Measurements from ENCODE around the gene TMEM201.
"Not testable (repeated sequence)": the region's sequence is repeated elsewhere in the genome, so short reads cannot be mapped to it uniquely, and the experiment has no call there.

The TMEM201 gene

DNA sequence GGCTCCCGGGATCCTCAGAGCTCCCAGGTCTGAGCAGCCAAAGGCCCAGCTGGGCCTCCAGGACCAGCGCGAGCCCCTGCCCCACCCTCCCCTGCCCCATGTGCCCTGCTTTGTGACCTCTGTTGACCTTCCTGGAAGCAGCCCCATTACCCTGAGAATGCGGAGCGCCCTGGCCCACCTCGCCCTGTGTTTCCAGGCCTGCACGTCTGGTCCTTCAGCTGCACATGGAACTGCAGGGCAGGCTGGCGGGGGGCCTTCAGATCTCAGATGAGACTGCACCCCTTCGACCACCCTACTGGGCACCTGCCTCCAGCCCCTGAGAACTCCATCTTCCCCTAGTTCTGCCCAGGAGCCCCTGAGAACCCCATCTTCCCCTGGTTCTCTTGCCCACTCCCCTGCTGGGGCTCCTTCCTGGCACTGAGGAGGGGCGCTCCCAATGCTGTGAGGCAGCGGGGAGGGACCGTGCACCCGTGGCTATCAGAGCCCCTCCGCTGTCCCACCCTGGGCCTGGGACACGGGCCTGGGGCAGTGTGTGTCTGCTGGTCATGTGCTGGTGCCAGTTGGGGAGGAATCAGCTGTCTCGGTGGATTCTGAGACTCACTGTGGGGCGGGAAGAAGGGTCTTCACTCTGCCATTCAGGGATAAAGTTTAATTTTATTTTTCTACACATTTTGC lies 25.1 kb downstream of the TMEM201 start:
- in situ Hi-C loops (cut with HindIII; ENCODE audit: low sequenced_read_pairs): no loop called here

DNA sequence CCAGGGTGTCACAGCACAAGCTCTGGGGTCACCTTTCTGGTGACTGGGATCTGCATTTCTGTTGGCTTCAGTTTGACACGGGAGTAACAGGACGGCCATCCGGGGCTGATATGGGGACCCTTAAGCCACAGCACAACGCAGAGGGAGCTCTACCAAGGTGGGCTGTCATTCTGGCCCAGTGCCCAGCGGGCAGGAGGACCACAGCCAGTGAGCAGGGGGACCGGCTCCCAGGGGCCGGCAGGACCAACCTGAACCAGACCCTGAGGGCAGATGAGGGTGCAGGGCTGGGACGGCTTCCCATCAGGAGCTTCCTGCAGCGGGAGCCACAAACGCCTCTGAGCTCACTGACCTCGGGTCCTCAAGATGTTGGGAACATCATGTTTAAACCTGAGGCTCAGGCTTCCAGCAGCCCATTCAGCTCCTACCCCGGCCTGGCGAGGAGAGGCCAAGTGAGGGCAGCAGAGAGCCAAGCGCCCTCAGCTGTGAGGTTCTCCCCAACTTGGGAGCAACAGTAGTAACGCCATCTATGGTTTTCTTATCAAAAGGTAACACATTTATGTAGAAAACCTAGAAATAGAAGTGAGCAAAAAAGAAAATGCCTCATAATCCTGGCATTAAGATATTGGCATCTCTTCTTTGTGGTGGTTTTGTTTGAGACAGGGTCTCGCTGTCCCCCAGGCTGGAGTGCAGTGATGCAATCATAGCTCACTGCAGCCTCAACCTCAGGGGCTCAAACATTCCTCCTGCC lies 26.8 kb downstream of the TMEM201 start:
- no peak overlapping the region for H3K4me3 ChIP-seq (ENCODE audit: low read depth, low read length)
- no peak for DNase-seq (ENCODE audit: low read depth)
- in situ Hi-C loops (cut with HindIII; ENCODE audit: low sequenced_read_pairs): no loop called here
- TF ChIP-seq, protein P1, sequence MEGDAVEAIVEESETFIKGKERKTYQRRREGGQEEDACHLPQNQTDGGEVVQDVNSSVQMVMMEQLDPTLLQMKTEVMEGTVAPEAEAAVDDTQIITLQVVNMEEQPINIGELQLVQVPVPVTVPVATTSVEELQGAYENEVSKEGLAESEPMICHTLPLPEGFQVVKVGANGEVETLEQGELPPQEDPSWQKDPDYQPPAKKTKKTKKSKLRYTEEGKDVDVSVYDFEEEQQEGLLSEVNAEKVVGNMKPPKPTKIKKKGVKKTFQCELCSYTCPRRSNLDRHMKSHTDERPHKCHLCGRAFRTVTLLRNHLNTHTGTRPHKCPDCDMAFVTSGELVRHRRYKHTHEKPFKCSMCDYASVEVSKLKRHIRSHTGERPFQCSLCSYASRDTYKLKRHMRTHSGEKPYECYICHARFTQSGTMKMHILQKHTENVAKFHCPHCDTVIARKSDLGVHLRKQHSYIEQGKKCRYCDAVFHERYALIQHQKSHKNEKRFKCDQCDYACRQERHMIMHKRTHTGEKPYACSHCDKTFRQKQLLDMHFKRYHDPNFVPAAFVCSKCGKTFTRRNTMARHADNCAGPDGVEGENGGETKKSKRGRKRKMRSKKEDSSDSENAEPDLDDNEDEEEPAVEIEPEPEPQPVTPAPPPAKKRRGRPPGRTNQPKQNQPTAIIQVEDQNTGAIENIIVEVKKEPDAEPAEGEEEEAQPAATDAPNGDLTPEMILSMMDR (IDR thresholded peaks at IDR 0.05; ENCODE audit: low read depth, low read length, missing control alignments): peak; percentile 84

More for the DNA sequence above, 25.1 kb downstream of the TMEM201 start:
- no peak for DNase-seq (ENCODE audit: low read depth)
- H3K4me3 ChIP-seq (ENCODE audit: low read depth, low read length): no peak overlapping the region
- TF ChIP-seq, protein P1 (IDR thresholded peaks at IDR 0.05; ENCODE audit: low read depth, low read length, missing control alignments): no peak

DNA sequence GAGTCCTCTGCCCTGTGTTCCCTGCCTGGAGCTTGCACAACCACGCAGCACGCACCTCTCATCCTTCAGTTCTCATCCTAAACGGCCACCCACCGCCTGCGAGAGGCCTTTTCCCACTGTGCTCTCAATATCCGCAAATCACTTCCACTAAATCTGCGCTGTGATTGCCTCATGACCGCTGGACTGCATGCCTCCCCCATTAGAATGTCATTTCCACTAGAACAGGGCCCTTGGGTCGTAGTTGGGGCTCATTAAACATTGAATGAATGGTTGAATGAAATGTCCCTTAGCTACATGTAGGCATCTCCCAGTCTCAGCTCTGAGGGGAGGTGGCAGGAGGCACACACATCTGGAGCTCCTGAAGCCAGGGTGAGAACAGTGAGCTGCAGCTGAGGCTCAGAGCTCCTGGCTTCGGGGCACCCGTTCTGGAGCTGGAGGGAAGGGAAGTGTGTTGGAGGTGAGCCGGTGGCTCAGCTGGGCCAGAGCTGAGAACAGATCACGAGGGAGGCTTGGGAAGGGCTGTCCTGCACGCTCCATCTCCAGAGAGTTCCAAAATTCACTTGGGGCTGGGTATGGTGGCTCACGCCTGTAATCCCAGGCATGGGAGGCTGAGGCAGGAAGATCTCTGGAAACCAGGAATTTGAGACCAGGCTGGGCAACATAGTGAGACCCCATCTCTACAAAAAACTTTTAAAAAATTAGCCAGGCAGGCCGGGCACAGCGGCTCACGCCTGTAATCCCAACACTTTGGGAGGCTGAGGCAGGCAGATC lies 30.4 kb downstream of the TMEM201 start:
- H3K4me3 ChIP-seq (ENCODE audit: low read depth, low read length): no peak overlapping the region
- no peak for DNase-seq (ENCODE audit: low read depth)
- TF ChIP-seq, protein P1 (IDR thresholded peaks at IDR 0.05; ENCODE audit: low read depth, low read length, missing control alignments): no peak
- in situ Hi-C loops (cut with HindIII; ENCODE audit: low sequenced_read_pairs): no loop called here

DNA sequence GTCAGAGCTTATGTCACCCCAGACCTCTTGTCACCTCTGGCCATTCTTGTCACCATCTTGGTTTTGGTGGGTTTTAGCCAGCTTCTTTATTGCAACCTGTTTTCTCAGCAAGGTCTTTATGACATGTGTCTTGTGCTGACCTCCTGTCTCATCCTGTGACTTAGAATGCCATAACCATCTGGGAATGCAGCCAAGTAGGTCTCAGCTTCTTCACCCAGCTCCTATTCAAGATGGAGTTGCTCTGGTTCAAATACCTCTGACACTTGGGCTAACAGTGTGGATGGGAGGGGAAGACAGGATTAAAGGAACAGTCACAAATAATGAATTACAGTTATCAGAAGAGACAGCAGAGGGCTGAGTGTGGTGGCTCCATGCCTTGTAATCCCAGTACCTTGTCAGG lies 32.3 kb downstream of the TMEM201 start:
- DNase-seq (ENCODE audit: low read depth): no peak
- no peak overlapping the region for H3K4me3 ChIP-seq (ENCODE audit: low read depth, low read length)
- in situ Hi-C loops (cut with HindIII; ENCODE audit: low sequenced_read_pairs): no loop called here
- TF ChIP-seq, protein P1 (IDR thresholded peaks at IDR 0.05; ENCODE audit: low read depth, low read length, missing control alignments): no peak

- in situ Hi-C loops (cut with HindIII; ENCODE audit: low sequenced_read_pairs): no loop called here
These were observed 35.4 kb downstream of the TMEM201 start for GRCh38 chr1:9624081-9624480.

GRCh38 chr1:9625030-9625429 lies 36.3 kb downstream of the TMEM201 start:
- DNase-seq (ENCODE audit: low read depth); H3K4me3 ChIP-seq (ENCODE audit: low read depth, low read length): not testable (repeated sequence)

More at GRCh38 chr1:9624081-9624480, 35.4 kb downstream of the TMEM201 start:
- H3K4me3 ChIP-seq (ENCODE audit: low read depth, low read length): no peak overlapping the region
- DNase-seq (ENCODE audit: low read depth): no peak
- TF ChIP-seq, protein P1 (IDR thresholded peaks at IDR 0.05; ENCODE audit: low read depth, low read length, missing control alignments): no peak

More at GRCh38 chr1:9625030-9625429, 36.3 kb downstream of the TMEM201 start:
- in situ Hi-C loops (cut with HindIII; ENCODE audit: low sequenced_read_pairs): loop anchor here (25.0 kb wide), 1 partner anchor 187 kb away; the partner anchor contains the start of gene CLSTN1

Data from astrocyte of the cerebellum (primary cell).